HG02678 (cell line): ENCODE data around the gene TMEM266.
"Not testable (repeated sequence)": the region's sequence is repeated elsewhere in the genome, so short reads cannot be mapped to it uniquely, and the experiment has no call there.

ENCODE experiments used
- ATAC-seq: cut with Tn5 transposase; IDR thresholded peaks from one replicate; pipeline ENCODE4 v1.9.1; 2021; ENCODE audit warnings: mild to moderate bottlenecking, moderate library complexity; ENCODE audit not compliant: unreplicated experiment

The TMEM266 gene, protein sequence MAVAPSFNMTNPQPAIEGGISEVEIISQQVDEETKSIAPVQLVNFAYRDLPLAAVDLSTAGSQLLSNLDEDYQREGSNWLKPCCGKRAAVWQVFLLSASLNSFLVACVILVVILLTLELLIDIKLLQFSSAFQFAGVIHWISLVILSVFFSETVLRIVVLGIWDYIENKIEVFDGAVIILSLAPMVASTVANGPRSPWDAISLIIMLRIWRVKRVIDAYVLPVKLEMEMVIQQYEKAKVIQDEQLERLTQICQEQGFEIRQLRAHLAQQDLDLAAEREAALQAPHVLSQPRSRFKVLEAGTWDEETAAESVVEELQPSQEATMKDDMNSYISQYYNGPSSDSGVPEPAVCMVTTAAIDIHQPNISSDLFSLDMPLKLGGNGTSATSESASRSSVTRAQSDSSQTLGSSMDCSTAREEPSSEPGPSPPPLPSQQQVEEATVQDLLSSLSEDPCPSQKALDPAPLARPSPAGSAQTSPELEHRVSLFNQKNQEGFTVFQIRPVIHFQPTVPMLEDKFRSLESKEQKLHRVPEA

DNA sequence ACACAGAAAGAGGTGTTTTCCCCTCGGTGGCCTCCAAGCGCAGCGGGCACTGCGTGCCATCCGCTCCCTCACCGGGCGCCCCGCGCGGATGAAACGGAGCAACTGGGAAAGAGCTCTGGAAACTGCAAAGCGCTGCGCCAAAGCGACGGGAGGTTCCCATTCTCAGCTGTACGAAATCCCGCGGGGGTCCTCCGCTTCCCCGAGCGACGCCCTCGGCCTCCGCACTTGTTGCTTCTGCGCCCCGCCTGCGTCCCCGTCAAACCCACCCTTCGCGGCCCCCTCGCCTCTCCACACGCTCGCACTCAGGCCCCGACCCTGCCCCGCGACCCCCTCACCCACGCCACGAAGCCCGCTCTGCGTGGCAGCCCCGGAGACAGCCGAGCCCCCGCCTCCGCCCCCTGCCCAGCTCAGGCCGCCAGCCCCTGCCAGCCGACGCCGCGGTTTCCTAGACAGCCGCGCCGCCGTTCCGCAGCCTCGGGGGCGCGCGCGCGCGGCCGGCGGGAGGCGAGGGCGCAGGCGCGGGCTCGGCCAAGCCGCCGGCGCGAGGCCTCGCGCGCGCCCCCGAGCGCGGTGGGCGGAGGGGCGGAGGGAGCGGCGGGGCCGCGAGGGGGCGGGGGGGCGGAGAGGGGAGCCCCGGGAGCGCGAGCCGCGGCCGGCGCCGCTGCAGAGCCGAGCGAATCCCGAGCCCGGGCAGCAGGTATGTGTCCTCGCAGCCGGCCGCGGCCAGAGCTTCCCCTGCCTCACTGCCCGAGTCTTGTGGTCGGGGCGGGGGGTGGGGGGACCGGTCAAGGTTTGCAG, at the start of gene TMEM266:
Gene TMEM266 (plus strand): TSS at position 666 of the 798 bp plus-strand sequence. CDS start 74,279 bp downstream, outside the sequence.
- no peak for ATAC-seq

DNA sequence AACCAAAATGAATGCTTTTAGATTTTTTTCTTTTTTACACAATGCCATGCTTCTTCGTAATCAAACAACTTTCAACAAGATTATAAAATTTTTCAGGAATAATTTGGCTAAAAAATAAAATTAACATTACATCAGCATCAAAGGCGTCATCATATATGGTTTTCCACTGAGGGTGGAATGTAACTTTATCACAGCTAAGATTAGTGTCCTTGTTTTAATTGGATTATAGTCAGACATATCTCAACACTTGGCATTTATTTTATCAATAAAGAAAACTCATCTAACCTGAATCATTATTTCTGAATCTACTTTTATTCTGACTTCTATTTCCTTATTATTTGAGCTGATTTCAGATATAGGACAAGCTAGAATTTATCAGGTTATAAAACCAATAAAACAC, 49.2 kb upstream of the TMEM266 start:
- no peak for ATAC-seq

DNA sequence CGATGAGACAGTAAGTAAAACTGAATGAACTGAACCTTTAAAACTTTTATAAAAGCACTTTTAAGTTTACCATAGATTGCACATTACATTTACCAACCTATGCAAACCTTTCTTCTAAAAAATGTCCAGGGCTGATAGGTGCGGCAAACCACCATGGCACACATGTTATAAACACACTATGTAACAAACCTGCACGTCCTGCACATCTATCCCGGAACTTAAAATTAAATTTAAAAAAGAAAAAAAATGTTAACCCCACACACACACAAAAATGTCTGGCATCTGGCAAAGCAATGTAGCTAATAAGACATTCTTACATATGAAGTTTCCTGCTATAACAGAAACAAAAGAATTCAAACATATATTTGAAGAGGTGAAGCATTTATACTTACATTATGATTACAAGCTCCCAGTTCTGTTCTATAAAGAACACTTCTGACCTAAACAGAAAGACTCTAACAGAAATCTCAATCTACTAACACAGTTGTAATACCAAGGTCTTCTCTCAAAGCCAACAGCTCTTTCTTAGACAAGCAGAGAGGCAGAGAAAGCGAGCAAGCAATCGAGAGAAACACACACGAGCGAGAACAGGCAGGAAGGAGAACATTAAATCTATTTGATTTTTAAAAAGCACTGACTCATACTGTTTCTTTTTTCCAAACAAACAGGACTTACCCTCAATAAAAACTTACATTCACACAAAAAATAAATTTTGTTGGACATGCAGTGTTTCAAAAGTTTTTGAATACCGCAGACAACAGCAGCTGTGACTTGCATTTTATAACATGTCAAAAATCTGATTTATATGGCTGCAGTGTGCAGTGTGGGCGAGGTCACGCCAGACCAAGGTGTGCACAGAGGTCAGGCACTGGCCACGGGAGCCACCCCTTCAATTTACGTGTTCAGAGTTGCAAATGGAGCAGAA, 47.9 kb upstream of the TMEM266 start, which contains the start of gene NRG4:
Gene NRG4 (minus strand): TSS at position 798 of the 925 bp plus-strand sequence. CDS start 1,194 bp downstream, outside the sequence.
- ATAC-seq: no peak

DNA sequence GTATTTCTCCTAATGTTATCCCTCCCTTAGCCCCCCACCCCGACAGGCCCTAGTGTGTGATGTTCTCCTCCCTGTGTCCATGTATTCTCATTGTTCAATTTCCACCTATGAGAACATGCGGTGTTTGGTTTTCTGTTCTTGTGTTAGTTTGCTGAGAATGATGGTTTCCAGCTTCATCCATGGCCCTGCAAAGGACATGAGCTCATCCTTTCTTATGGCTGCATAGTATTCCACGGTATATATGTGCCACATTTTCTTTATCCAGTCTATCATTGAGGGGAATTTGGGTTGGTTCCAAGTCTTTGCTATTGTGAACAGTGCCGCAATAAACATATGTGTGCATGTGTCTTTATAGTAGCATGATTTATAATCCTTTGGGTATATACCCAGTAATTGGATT, 46.3 kb upstream of the TMEM266 start:
- ATAC-seq: not testable (repeated sequence)

DNA sequence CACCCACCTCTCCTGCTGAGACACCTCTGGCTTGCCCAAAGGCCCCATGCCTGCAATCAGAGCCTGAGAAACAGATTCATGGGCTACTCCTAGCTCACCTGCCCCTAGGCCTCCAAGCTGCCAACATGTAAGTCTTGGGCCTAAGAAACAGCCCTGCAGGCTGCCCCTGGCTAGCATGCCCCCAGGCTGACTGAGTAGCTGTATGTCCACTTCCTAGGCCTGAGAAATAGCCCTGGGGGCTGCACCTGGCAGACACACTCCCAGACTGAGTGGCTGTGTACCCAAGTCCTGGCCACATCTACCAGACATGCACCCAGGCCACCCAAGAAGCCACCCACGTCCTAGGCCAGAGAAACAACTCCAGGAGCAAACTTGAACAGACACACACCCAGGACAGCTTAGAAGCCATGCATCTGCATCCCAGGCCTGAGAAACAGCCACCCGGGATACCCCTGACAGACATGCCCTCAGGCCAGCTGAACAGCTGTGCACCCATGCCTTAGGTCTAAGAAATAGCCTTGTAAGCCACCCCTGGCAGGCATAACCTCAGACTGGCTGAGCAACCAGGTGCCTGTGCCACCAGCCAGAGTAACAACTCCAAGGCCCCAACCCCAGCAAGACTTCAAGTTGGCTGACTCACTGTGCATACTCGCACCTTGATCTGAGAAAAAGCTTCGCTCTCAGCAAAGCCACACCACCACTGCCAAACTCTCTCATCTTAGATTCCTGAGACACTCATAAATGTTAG, 35.6 kb upstream of the TMEM266 start:
- no peak for ATAC-seq

DNA sequence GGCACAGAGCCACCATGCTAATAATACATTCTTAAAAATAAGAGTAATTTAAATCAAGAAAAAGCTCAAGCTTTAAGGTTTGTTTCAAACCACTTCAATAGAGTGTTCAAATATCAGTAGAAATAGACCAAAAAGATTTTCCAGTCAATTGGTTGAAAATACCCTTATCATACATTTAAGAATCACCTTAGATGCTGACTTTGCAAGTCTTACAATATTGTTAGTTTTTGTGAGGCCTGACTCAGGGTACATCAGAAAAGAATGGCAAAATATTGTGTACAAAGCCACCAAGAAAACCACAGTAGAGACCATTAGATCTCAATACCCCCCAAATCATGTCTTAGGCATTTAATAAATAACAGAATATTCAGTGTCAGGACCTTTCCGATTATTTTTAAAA, 27.7 kb upstream of the TMEM266 start:
- no peak for ATAC-seq

DNA sequence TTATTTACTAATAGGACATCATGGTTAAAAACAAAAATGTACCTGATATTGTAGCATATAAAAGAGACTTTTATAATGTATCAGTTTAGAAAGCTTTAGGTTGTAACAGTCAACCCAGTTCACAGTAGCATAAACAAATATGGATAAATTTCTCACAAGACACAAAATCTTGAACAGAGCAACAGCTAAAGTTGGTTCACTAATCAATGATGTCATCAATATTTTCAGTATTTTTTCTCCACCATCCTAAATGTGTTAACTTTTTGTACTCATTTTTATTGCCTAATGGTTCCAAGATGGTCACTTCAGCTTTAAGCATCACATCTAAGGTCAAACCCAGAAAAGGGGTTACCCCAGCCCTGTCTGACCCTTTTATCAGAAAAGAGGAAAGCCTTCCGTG, 26.3 kb upstream of the TMEM266 start:
- ATAC-seq: no peak

DNA sequence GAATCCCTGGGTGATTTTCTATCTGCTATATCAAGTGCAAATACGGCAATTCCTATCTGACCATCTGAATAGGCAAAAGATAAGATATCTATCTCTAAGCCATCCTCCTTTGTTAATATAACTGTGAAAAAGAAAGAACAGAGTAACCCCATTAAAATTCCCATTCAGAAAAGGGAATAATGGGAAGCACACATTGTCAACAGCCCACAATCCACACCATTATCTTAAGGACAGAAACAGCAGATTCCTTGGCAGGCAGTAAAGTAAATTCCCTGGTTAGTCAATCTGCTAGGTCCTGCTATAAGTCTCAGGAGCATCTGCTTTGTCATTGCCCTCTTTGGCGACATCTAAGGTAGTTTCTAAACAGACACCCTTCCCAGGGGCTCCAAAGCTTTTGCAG, 25.7 kb upstream of the TMEM266 start:
- ATAC-seq: no peak

DNA sequence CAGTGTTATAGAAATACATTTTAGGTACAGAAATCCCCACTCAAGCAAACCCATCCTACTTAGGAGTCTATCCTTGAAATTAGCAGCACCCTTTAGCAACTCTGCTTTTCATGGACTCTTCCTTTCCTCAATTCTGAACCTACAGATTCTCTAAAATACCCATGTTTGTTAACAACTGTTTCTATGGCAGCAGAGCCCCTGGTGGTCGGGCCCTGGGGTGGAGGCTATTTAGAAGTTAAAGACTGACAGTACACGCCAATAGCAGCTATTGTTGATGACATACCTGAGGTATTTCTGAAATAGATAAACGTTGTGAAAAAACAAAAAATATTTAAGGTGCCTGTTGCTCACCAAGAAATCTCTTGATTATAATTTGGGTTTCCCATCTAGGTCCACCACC, 24.2 kb upstream of the TMEM266 start:
- ATAC-seq: no peak

DNA sequence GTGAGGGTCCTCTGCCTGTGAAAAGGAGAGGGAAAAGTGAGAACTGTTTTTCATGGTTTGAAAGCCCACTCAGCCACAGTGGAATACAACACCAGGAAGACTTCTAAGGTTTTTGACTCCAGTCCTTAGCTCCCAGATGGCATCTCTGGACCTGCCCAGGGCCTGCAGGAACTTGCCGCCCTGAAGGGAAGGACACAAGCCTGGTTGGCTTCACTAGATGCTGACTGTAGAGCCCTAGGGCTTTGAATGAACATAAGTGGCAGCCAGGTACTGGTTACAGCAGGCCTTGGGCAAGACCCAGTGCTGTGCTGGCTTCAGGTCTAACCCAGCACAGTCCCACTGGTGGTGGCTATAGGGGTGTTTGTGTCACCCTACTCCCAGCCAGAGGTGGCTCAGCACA, 21.3 kb upstream of the TMEM266 start:
- no peak for ATAC-seq

DNA sequence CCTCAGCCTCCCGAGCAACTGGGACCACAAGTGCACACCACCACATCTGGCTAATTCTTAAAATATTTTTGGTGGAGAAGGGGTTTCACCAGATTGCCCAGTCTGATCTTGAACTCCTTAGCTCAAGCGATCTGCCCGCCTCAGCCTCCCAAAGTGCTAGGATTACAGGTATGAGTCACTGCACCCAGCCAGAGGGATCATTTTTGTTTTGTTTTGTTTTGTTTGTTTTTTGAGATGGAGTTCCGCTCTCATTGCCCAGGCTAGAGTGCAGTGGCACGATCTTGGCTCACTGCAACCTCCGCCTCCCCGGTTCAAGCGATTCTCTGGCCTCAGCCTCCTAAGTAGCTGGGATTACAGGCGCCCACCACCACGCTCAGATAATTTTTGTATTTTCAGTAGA, 5.6 kb upstream of the TMEM266 start:
- ATAC-seq: not testable (repeated sequence)

DNA sequence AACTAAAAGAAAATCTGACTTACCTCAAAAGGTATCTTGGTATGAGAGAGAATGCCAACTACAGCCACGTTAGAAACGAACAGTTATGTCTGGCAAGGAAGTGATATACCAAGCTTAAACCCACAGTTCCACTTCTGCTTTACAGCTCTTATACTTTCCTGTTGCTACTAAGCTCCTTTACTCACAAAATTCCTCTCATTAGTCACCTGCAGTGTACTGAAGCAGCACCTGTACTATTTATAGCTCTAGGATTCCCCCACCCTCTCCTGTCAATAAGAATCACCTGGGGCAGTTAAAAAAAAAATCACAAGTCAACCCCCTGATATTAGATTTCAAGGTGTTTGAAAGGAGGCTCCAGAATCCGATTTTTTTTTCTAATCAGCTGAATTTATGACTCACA, 2.9 kb upstream of the TMEM266 start:
- ATAC-seq: no peak

DNA sequence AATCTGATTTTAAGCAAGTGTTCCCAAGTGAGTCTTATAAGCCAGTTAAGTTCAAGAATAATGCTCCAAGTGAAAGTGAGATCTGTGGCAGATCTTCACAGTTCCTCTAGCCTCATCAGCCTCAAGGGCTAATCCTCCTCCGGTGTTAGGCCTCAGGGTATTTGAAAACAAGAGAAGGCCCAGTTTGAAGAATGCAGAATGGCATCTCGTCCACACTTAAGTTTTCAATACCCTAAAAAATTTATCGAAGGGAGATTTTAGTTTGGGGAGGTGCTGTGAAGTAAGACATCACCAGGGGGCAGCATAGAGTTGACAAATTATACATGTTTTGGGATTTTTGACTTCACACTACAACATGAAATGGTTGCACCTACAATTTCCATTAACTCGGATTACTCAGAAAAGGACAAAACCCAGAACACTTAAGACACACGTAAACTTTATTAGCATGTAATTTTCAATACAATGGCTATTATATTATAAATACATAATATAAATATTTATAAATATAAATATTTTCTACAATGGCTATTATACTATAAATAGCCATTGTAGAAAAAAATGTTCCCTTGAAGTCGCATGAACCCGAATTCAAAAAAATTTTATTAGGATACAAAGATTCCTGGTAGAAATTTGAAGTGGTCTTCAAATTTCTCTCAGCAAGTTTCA, 2.3 kb upstream of the TMEM266 start:
- ATAC-seq: no peak

DNA sequence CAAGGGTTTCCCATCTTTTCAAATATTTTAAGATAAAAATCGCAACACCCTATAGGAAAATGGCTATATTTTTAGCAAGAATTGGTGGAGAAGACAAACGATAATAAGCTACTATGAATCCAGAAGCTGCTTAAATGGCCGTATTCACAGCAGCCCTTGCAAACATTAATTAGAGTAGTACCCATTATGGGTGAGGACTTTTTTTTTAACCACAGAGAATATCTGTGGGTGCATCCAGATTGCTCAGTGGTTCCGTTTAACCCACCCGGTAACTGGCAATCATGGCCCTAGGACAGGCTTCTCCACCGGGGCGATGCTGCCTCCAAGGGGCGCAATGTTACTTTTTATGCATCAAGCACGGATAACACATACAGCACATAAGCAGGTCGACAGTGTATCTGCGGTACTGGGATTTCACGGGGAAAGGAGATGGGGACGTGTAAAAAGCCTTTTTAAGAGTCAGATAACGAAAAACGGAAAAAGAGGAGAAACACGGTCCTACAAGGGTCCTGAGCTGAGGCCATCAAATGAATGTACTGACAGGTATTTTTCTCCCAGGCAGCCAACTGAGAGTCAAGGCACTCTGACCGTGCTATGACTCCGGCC, 968 bp upstream of the TMEM266 start:
- no peak for ATAC-seq

DNA sequence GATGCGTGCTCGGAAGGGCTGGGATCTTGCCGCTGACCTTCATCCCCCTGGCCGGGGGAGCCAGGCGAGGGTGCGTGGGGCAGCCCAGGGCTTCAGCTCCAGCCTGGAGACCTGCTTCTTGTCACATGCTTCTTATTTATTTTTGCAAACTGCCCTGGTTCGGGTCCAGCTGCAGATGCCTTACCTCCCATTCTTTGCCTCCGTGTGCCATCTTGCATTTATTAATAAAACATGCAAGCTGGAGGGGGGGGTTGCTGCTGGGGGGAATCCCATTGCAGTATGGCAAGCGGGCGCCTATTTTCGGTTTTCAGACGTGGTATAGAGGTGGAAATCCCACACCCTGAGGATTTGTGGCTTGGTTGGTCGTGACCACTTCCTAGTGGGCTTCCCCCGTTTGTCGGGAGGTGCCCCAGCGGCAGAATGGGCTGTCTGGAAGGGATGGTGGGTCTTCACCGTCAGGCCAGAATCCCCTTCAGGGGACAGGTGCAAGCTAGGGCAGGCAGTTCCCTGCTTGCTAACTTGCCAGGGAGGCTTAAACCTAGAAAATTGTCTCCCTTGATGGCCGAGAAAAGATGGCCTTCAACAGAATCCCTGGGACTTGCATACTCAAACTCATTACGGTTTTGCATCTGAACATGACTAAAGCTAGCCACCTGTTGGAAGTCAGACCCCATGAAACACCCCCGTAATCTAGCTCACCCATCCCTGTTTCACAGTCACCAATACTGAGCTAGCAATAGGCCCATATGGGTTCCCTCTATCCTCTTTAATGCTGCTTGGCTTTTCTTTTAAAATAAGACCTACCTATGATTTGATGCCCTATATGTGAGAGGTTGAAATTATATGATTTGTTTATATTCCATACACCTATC, 569 bp downstream of the TMEM266 start:
- no peak for ATAC-seq

DNA sequence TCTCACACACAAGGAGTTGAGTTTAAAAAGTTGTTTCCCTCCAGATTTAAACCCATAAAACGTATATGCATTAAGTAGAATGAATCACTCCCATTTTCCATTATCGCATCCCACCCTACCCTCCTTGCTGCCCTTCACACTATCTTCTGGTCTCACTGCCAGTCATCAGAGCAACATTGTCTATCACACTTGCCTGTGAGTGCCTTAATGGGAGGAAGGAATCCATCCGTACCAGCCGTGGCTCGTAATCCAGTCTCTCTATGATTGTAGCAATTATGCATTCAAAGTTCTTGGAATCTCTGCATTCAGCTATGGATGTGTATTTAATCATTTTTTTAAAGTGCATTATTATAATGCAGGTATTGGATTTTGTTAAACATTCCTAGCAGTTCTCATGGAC, 1.9 kb downstream of the TMEM266 start:
- ATAC-seq: no peak

DNA sequence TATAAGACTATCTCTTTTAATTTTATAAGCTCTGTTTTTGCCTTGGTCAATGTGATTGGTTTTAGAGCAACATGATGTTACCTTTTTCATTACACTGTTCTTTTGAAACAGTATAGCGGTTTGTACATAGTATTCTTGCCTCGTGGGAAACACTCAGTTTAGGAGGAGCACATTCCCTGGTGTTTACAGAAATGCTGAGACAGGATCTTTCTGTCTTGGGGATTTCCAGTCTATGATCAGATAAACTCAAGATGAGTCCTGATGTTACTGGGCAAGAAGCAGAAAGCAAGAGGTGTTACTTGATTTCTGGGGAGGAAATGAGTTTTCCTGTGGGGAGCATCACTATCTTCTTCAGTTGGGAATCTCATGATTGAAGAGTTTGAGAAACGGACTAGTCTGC, 2.5 kb downstream of the TMEM266 start:
- ATAC-seq: no peak

DNA sequence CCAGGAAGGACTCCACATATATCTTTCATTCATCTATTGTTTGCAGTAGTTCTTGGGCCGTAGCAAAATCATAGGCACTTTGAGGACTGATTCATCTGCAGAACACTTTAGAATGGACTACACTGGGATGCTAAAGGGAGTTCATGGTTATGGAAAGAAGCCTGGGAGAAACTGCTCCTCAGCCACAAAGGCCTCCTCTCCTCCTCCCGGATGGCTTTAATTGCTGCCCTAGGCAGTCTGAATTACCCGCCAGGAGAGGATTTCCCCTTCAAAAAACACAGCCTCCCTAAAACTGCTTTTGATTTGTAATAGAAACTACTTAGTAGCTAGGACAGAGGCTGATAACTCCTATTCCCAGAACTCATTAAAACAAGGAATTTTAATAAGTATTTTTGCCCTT, 4.6 kb downstream of the TMEM266 start:
- no peak for ATAC-seq
